LNCAP (cell line): ENCODE data around the gene NUDT3.

Experiments used
- CTCF ChIP-seq: fragments of 450-650 bp; IDR thresholded peaks from 2 replicates; pipeline ENCODE4 v1.5.1; 2017; ENCODE audit warnings: mild to moderate bottlenecking

Gene NUDT3

DNA sequence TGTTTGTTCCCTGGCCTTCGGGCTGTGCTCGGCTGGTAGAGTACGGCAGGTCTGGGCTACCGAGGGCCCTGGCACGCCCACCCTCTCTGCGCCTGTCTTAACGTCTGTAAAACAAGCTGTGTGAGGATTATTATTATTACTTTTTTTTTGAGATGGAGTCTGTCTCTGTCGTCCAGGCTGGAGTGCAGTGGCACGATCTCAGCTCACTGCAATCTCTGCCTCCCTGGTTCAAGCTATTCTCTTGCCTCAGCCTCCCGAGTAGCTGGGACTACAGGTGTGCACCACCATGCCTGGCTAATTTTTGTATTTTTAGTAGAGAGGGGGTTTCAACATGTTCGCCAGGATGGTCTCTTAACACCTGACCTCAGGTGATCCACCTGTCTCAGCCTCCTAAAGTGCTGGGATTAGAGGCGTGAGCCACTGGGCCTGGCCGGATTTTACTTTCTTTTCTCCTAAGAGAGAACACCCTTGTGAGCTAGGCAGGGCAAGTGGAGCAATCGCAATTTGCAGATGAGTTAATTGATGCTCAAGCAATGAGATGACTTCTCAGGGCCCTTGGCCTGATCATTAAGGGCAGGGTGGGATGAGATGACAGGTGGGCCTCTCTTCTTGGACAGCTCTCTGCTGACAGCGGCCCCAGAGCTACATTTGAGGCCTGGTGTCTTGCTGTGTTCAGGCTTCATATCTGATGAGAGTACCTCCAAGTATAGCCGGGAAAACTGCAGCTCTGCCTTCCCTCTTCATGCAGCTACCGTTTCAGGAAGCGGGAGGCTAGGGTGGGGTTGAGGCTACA, 142.8 kb downstream of the NUDT3 start:
- no peak for TF ChIP-seq CTCF

- peak; percentile 86 for TF ChIP-seq CTCF
Measured at GRCh38 chr6:34248727-34249468, 143.6 kb downstream of the NUDT3 start, which contains the start of gene SMIM29. Gene SMIM29, minus strand, starts transcription at chr6:34249006. Its CDS starts 1,215 bp downstream, at chr6:34247791.

DNA sequence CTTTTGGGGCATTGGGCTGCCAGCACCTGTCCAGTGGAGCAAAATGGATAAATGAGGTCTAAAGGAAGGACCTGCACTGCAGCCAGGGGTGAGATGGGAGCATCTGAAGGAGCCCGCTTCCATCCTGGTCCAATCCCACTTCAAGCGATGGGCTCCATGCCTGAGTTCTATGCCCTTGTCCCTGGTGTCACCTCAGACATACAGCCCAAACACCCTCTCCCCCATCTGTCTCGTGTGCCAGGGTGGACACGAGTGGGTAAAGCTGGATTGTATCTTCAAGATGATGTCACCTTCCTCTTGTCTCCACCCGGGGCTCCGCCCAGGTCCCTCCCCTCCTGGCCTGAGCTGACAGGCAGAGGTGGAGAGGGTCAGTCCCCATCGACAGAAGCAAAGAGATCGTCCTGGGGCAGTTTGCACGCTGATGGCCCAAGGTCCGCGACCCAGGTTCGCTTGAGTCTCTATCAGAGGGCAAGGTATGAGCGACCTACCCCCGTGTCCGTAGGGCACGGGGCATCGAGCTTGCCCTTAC, 144.2 kb downstream of the NUDT3 start:
- no peak for TF ChIP-seq CTCF

- no peak for TF ChIP-seq CTCF
Measured at GRCh38 chr6:34247481-34248197, 144.8 kb downstream of the NUDT3 start.

GRCh38 chr6:34246563-34247391, 145.7 kb downstream of the NUDT3 start:
- TF ChIP-seq CTCF = peak; percentile 31; the same call in 1 of the 2 replicates

GRCh38 chr6:34246249-34246562, 146.3 kb downstream of the NUDT3 start:
- no peak for TF ChIP-seq CTCF
